Effector memory CD4-positive, alpha-beta T cell (primary cell): Measurements from ENCODE around the gene CADM1.

Source experiments
- DNase-seq, 3 donors: peaks; one replicate each; pipeline ENCODE4 v3.0.0-alpha.2; 2020
- H3K27ac ChIP-seq: 2 replicates; pipeline ENCODE4 v1.7.0; 2013; ENCODE audit warnings: mild to moderate bottlenecking, low read length, moderate library complexity; ENCODE audit not compliant: insufficient read depth, poor library complexity, severe bottlenecking
- H3K27me3 ChIP-seq: replicated peaks from 2 replicates; pipeline ENCODE4 v1.7.0; 2013; ENCODE audit warnings: mild to moderate bottlenecking, low read length; ENCODE audit not compliant: insufficient read depth, control insufficient read depth, poor library complexity, severe bottlenecking
- H3K36me3 ChIP-seq: 2 replicates; pipeline ENCODE4 v1.7.0; 2013; ENCODE audit warnings: mild to moderate bottlenecking, low read length, moderate library complexity; ENCODE audit not compliant: control insufficient read depth, insufficient read depth
- H3K4me1 ChIP-seq: 2 replicates; pipeline ENCODE4 v1.7.0; 2013; ENCODE audit warnings: low read length, mild to moderate bottlenecking; ENCODE audit not compliant: control insufficient read depth, insufficient read depth, poor library complexity, severe bottlenecking
- H3K4me3 ChIP-seq: 2 replicates; pipeline ENCODE4 v1.7.0; 2013; ENCODE audit warnings: low read length, low read depth, mild to moderate bottlenecking; ENCODE audit not compliant: insufficient read depth, poor library complexity, severe bottlenecking
- H3K9me3 ChIP-seq: 2 replicates; pipeline ENCODE4 v1.7.0; 2013; ENCODE audit warnings: mild to moderate bottlenecking, low read length, moderate library complexity; ENCODE audit not compliant: control insufficient read depth

The CADM1 gene

GRCh38 chr11:115453693-115454490 lies 50.3 kb downstream of the CADM1 start:
- no peaks in the 10 kb centered on the region for H3K36me3 ChIP-seq

GRCh38 chr11:115452241-115452640 lies 52.0 kb downstream of the CADM1 start:
- Histone ChIP-seq H3K4me1 (no peaks in the 10 kb centered on the region), H3K9me3 (no peaks in the 10 kb centered on the region), H3K36me3 (no peaks in the 10 kb centered on the region), H3K27me3 (no peaks in the 10 kb centered on the region), H3K4me3 (no peak overlapping the region), H3K27ac (no peak overlapping the region)
- DNase-seq: no peak

More at GRCh38 chr11:115453693-115454490, 50.3 kb downstream of the CADM1 start:
- H3K4me1 ChIP-seq: no peaks in the 10 kb centered on the region
- H3K4me3 ChIP-seq: no peak overlapping the region
- H3K27me3 ChIP-seq: no peaks in the 10 kb centered on the region
- H3K27ac ChIP-seq: no peak overlapping the region
- DNase-seq: no peak
- no peaks in the 10 kb centered on the region for H3K9me3 ChIP-seq

GRCh38 chr11:115450519-115450918 lies 53.7 kb downstream of the CADM1 start:
- DNase-seq: no peak
- H3K4me1 ChIP-seq: no peaks in the 10 kb centered on the region
- no peak overlapping the region for H3K4me3 ChIP-seq
- H3K27me3 ChIP-seq: no peaks in the 10 kb centered on the region
- no peaks in the 10 kb centered on the region for H3K36me3 ChIP-seq
- no peak overlapping the region for H3K27ac ChIP-seq
- peaks cover 4% of the 10 kb centered on the region for H3K9me3 ChIP-seq

- Histone ChIP-seq H3K4me3 (no peak overlapping the region), H3K27ac (no peak overlapping the region), H3K4me1 (no peaks in the 10 kb centered on the region), H3K36me3 (no peaks in the 10 kb centered on the region), H3K9me3 (peaks cover 4% of the 10 kb centered on the region), H3K27me3 (no peaks in the 10 kb centered on the region)
- no peak for DNase-seq
These were observed 56.8 kb downstream of the CADM1 start for GRCh38 chr11:115447273-115447864.

- Histone ChIP-seq H3K4me3 (no peak overlapping the region), H3K27ac (no peak overlapping the region), H3K4me1 (no peaks in the 10 kb centered on the region), H3K36me3 (no peaks in the 10 kb centered on the region), H3K9me3 (peaks cover 4% of the 10 kb centered on the region), H3K27me3 (no peaks in the 10 kb centered on the region)
- DNase-seq: no peak
These were observed 58.0 kb downstream of the CADM1 start for GRCh38 chr11:115446214-115446613.

GRCh38 chr11:115444542-115444941 lies 59.7 kb downstream of the CADM1 start:
- no peak overlapping the region for H3K27ac ChIP-seq
- H3K27me3 ChIP-seq: no peaks in the 10 kb centered on the region
- no peak overlapping the region for H3K4me3 ChIP-seq

GRCh38 chr11:115439969-115440540 lies 64.2 kb downstream of the CADM1 start:
- Histone ChIP-seq H3K4me3 (no peak overlapping the region), H3K4me1 (no peaks in the 10 kb centered on the region), H3K27ac (no peak overlapping the region), H3K36me3 (no peaks in the 10 kb centered on the region), H3K27me3 (no peaks in the 10 kb centered on the region), H3K9me3 (no peaks in the 10 kb centered on the region)
- DNase-seq: no peak

More at GRCh38 chr11:115444542-115444941, 59.7 kb downstream of the CADM1 start:
- Histone ChIP-seq H3K36me3 (no peaks in the 10 kb centered on the region), H3K9me3 (peaks cover 4% of the 10 kb centered on the region), H3K4me1 (no peaks in the 10 kb centered on the region)
- no peak for DNase-seq

- H3K4me1 ChIP-seq: no peaks in the 10 kb centered on the region
- H3K27me3 ChIP-seq: no peaks in the 10 kb centered on the region
- no peak overlapping the region for H3K27ac ChIP-seq
- no peaks in the 10 kb centered on the region for H3K9me3 ChIP-seq
- H3K36me3 ChIP-seq: no peaks in the 10 kb centered on the region
- no peak for DNase-seq
- no peak overlapping the region for H3K4me3 ChIP-seq
These were observed 64.8 kb downstream of the CADM1 start for GRCh38 chr11:115439385-115439784.

GRCh38 chr11:115437902-115438575 lies 66.2 kb downstream of the CADM1 start:
- Histone ChIP-seq H3K27me3 (no peaks in the 10 kb centered on the region), H3K4me3 (no peak overlapping the region), H3K9me3 (no peaks in the 10 kb centered on the region), H3K4me1 (no peaks in the 10 kb centered on the region), H3K27ac (no peak overlapping the region), H3K36me3 (no peaks in the 10 kb centered on the region)
- no peak for DNase-seq

- no peak overlapping the region for H3K4me3 ChIP-seq
- H3K27me3 ChIP-seq: no peaks in the 10 kb centered on the region
- H3K9me3 ChIP-seq: no peaks in the 10 kb centered on the region
- no peaks in the 10 kb centered on the region for H3K36me3 ChIP-seq
- no peak for DNase-seq
- H3K27ac ChIP-seq: no peak overlapping the region
- H3K4me1 ChIP-seq: no peaks in the 10 kb centered on the region
These were observed 73.9 kb downstream of the CADM1 start for GRCh38 chr11:115430345-115430744.
